Stomach (tissue), 4 donors: ENCODE data around the gene MAGI1.

Experiments used
- CTCF ChIP-seq, 7 experiments: fragments of 450-650 bp in 4 of 7; fragments of 200-600 bp in 3 of 7; sonication (generic) in 3 of 7; IDR thresholded peaks; one replicate each; pipeline ENCODE4 v1.5.1; 2016 to 2019; ENCODE audit warnings: antibody characterized with exemption in 7 of 7, control low read depth in 2 of 7, mild to moderate bottlenecking in 1 of 7
- EP300 ChIP-seq: sonication (generic); formaldehyde crosslinking; IDR thresholded peaks from one replicate; pipeline ENCODE4 v1.6.1; 2017; ENCODE audit warnings: antibody characterized with exemption
- POLR2A ChIP-seq, 4 donors: fragments of 450-650 bp; IDR thresholded peaks; one replicate each; pipeline ENCODE4 v1.6.1; 2016; ENCODE audit warnings: antibody characterized with exemption in 4 of 4, control low read depth in 2 of 4, mild to moderate bottlenecking in 1 of 4, moderate library complexity in 1 of 4

- TF ChIP-seq CTCF (IDR thresholded peaks at IDR 0.05) (no peak), EP300 (no peak), POLR2A (IDR thresholded peaks at IDR 0.05) (no peak)
Observed at GRCh38 chr3:65905771-65906170, 132.9 kb downstream of the MAGI1 start.
